Upper lobe of right lung (tissue), 1 donor: Measurements from ENCODE around the gene NDUFB10. TPM values are rescaled to one million over a fixed set of nuclear protein-coding genes. Genes with fewer than 3 reads are reported as not detected.

Source experiments
- ATAC-seq: fragments of 200-7000 bp; cut with Tn5 transposase; one replicate; pipeline ENCODE4 v1.9.1; 2020; ENCODE audit warnings: mild to moderate bottlenecking, moderate library complexity
- DNase-seq: peaks from one replicate; pipeline ENCODE4 v3.0.0-alpha.2; 2020
- H3K27ac ChIP-seq: fragments of 200-600 bp; one replicate; pipeline ENCODE4 v1.8.0; 2022
- H3K27me3 ChIP-seq: fragments of 200-600 bp; one replicate; pipeline ENCODE4 v1.8.0; 2022; ENCODE audit warnings: mild to moderate bottlenecking
- H3K36me3 ChIP-seq: fragments of 200-600 bp; one replicate; pipeline ENCODE4 v1.8.0; 2022
- H3K4me1 ChIP-seq: fragments of 200-600 bp; one replicate; pipeline ENCODE4 v1.8.0; 2022
- H3K4me3 ChIP-seq: fragments of 200-600 bp; one replicate; pipeline ENCODE4 v1.8.0; 2022; ENCODE audit warnings: mild to moderate bottlenecking
- H3K9me3 ChIP-seq: fragments of 200-600 bp; one replicate; pipeline ENCODE4 v1.8.0; 2022
- CTCF ChIP-seq: fragments of 200-600 bp; IDR thresholded peaks from one replicate; pipeline ENCODE4 v1.8.0; 2022; ENCODE audit warnings: antibody characterized with exemption
- intact Hi-C: fragments of 100-400 bp; cut with DNase I; formaldehyde crosslinking; loops from one replicate; pipeline ENCODE4 v1.11.0; 2022
- total RNA-seq: library from RNA; stranded (reverse); fragmentation: NEBNext Ultra II Directional; extraction: Animal tissue kit (Norgen Biotek cat#: 25700); gene quantifications from one replicate; pipeline ENCODE4 v1.2.1, GENCODE V29; 2021
- donor health status: DM: no; HTN: yes; CAD: no; lungs with severe emphysema.

The NDUFB10 gene
- total RNA-seq, 1 donor from 2014 or later, result 86.7 TPM

DNA sequence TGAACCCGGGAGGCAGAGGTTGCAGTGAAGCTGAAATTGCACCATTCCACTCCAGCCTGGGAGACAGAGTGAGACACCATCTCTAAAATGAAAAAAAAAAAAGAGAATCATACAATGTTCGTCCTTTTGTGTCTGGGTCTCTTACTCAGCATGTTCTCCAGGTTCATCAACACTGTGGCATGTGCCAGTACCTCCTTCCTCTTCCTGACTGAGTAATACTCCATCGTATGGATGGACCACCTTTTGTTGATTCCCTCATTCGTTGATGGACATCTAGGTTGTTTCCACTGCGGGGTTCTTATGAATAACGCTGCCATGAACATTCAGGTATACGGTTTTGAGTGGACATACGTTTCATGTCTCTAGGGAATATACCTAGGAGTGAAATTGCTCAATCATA lies 37.0 kb upstream of the NDUFB10 start:
- Histone ChIP-seq H3K9me3 (no peaks in the 10 kb centered on the region), H3K4me1 (peaks cover 6% of the 10 kb centered on the region), H3K27me3 (peaks cover 64% of the 10 kb centered on the region), H3K27ac (no peak overlapping the region), H3K4me3 (no peak overlapping the region), H3K36me3 (no peaks in the 10 kb centered on the region)
- DNase-seq, result no peak
- intact Hi-C loops, result loop anchor here (10.0 kb wide), 1 partner anchor 58 kb away; no protein-coding TSS in a partner anchor
- no peak for ATAC-seq
- no peak for TF ChIP-seq CTCF

DNA sequence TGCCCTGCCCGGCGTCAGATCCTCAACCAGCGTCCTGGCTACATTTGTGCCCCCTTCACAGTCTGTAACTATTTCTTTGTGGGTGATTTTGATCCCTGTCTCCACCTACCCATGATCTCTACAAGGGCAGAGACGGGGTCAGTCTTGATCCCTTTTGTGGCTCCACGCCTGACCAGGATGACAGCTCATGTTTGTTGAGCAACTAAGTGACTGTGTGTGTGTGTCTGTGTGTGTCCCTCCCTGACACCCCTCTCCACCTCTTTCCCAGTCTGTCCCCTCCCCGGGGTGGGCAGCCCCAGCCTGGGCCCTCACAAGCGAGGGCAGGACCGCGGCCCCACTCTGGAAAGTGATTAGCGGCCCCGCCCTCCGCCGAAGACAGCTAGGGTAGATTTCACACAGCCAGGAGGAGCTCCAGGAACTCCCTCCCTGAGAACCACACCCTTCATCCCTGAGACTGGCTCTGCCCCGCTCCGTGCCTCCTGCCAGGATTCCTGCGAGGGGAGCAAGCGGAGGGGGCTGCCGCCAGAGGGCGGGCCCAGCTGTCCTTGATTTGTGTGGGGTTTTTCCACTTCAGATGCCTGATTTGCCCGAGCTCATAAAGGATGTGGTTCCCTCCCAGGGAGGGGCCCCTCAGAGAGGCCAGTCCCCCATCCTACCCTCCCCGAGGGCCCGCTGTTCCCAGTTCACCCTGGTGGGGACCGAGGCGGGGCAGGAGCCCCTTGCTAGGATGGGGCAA lies 35.9 kb upstream of the NDUFB10 start:
- no peaks in the 10 kb centered on the region for H3K9me3 ChIP-seq
- peaks cover 58% of the 10 kb centered on the region for H3K27me3 ChIP-seq
- H3K36me3 ChIP-seq, result no peaks in the 10 kb centered on the region
- H3K4me3 ChIP-seq, result no peak overlapping the region
- no peak overlapping the region for H3K27ac ChIP-seq
- H3K4me1 ChIP-seq, result peaks cover 6% of the 10 kb centered on the region
- ATAC-seq (peak; percentile 56), DNase-seq (no peak)
- intact Hi-C loops, result loop anchor here (10.0 kb wide), 1 partner anchor 59 kb away; no protein-coding TSS in a partner anchor
- peak; percentile 13 for TF ChIP-seq CTCF

DNA sequence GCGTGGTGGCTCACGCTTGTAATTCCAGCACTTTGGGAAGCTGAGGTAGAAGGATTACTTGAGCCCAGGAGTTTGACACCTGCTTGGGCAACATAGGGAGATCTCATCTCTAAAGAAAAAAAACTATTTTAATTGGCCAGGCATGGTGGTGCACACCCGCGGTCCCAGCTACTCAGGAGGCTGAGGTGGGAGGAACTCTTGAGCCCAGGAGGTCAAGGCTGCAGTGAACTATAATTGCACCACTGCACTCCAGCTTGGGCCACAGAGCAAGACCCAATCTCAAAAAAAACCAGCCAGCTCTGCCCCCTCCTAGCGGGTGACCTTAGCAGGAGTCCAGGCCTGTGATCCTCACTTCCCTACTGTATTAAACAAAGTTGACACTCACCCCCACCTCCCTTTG lies 35.2 kb upstream of the NDUFB10 start:
- no peak overlapping the region for H3K27ac ChIP-seq
- no peak overlapping the region for H3K4me3 ChIP-seq
- H3K27me3 ChIP-seq, result peaks cover 51% of the 10 kb centered on the region
- intact Hi-C loops, result loop anchor here (10.0 kb wide), 1 partner anchor 59 kb away; no protein-coding TSS in a partner anchor
- H3K4me1 ChIP-seq, result peaks cover 6% of the 10 kb centered on the region
- H3K9me3 ChIP-seq, result no peaks in the 10 kb centered on the region
- H3K36me3 ChIP-seq, result no peaks in the 10 kb centered on the region
- DNase-seq (no peak), ATAC-seq (no peak)
- TF ChIP-seq CTCF, result no peak

DNA sequence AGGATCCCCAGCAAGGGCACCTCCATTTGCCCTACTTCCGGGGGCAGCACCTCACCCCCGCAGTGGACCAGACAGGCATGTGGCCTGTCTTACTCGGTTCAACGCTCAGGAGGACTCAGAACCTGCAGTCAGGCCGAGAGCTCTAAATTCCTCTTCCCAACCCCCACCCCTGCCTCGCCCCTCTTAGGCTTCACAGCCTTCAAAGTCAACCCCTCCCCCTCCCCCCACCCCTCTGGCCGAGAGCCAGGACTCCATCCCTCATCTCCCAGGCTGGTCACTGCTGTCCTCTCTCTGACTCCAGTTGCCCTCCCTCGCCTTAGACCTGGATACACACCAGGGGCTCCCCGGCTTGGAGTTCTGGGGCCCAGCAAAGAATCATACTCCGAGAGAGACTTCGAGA lies 33.1 kb upstream of the NDUFB10 start:
- Histone ChIP-seq H3K27me3 (peaks cover 33% of the 10 kb centered on the region), H3K27ac (no peak overlapping the region), H3K9me3 (no peaks in the 10 kb centered on the region), H3K4me1 (peaks cover 6% of the 10 kb centered on the region), H3K36me3 (no peaks in the 10 kb centered on the region), H3K4me3 (no peak overlapping the region)
- intact Hi-C loops, result loop anchor here (10.0 kb wide), 1 partner anchor 61 kb away; no protein-coding TSS in a partner anchor
- no peak for TF ChIP-seq CTCF
- no peak for DNase-seq
- no peak for ATAC-seq

DNA sequence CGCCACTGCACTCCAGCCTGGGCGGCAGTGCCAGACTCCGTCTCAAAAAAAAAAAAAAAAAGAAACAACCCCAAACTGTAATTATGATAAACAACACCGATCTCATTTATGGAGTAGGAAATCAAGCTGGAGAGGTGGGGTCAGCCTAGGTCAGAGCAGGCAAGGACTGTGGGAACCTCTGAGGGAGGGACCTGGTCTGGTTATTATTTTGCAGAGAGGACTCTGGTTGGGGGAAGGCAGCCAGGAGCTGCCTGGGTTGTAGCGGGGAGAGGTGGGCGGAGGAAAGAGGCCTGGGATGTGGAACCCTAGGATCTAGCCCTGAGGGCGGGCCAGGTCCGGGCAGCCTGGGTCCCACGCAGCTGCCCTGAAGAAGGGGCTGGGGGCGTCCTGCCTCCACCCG lies 30.2 kb upstream of the NDUFB10 start:
- Histone ChIP-seq H3K36me3 (no peaks in the 10 kb centered on the region), H3K9me3 (no peaks in the 10 kb centered on the region), H3K27me3 (peaks cover 7% of the 10 kb centered on the region), H3K27ac (peak overlapping the region; percentile 77), H3K4me3 (peak overlapping the region; percentile 66), H3K4me1 (no peaks in the 10 kb centered on the region)
- DNase-seq (no peak), ATAC-seq (peak; percentile 50)
- TF ChIP-seq CTCF, result no peak
- intact Hi-C loops, result loop anchor here (10.0 kb wide), 1 partner anchor 64 kb away; no protein-coding TSS in a partner anchor
